K562 (cell line): ENCODE data around the gene ATP6V1G1. TPM values are rescaled to one million over a fixed set of nuclear protein-coding genes. Genes with fewer than 3 reads are reported as not detected.

Experiments used
- ATAC-seq: fragments of 200-7000 bp; cut with Tn5 transposase; 3 replicates; pipeline ENCODE4 v1.9.1; 2020; ENCODE audit warnings: moderate library complexity
- BruUV-seq: library from RNA; stranded (reverse); fragments of 400-500 nt; replicated peaks from 2 replicates; lab custom pipeline; 2021; lab: Mats Ljungman, UMichigan
- CTCF ChIA-PET: fragments of 300-600 bp; formaldehyde crosslinking; extraction: SDS; loops from one replicate; lab custom pipeline; 2021; ENCODE audit warnings: low intra/inter-chr PET ratio; lab: Yijun Ruan, JAX
- POLR2A ChIA-PET: fragments of 300-600, 350-650 bp; sonication (Branson Sonifier 250); formaldehyde crosslinking; extraction: SDS; loops from one replicate; lab custom pipeline; 2021; ENCODE audit warnings: antibody characterized with exemption, inconsistent platforms; lab: Yijun Ruan, JAX
- DNase-seq, 4 experiments: peaks; one replicate each; pipeline versions ENCODE4 v3.0.0 to v3.0.0-alpha.2; 2011 to 2018; ENCODE audit warnings: low spot score in 3 of 4, mixed read lengths in 3 of 4; ENCODE audit errors: extremely low read depth in 1 of 4
- FAIRE-seq: peaks from 2 replicates; lab custom pipeline; 2011; peaks lifted over from hg19 to GRCh38; lab: Jason Lieb, UNC
- H2AFZ ChIP-seq: 2 replicates; pipeline ENCODE4 v1.6.0; 2011; ENCODE audit warnings: low read depth, low read length, control low read depth, inconsistent platforms
- H3K27ac ChIP-seq: fragments of 200-600 bp; 3 replicates; pipeline ENCODE4 v1.8.0; 2011; ENCODE audit warnings: low read depth, mild to moderate bottlenecking, control low read depth, inconsistent platforms, low read length, moderate library complexity, mixed read lengths; ENCODE audit errors: extremely low read depth
- H3K27me3 ChIP-seq, 2 experiments: fragments of 300-600 bp in 1 of 2; 2 replicates in 1 of 2; 3 replicates in 1 of 2; pipeline versions ENCODE4 v1.6.0 to v1.8.0; 2011; ENCODE audit warnings: inconsistent platforms in 2 of 2, low read length in 2 of 2, mild to moderate bottlenecking in 1 of 2, mixed read lengths in 1 of 2, moderate library complexity in 1 of 2; ENCODE audit not compliant: control insufficient read depth in 2 of 2, insufficient read depth in 2 of 2
- H3K36me3 ChIP-seq: fragments of 300-600 bp; 3 replicates; pipeline ENCODE4 v1.8.0; 2011; ENCODE audit warnings: mild to moderate bottlenecking, low read length, inconsistent platforms; ENCODE audit not compliant: control insufficient read depth, insufficient read depth
- H3K4me1 ChIP-seq, 2 experiments: fragments of 200-600 bp in 1 of 2; replicated peaks in 1 of 2; 2 replicates in 1 of 2; 3 replicates in 1 of 2; pipeline versions ENCODE4 v1.5.1 to v1.8.0; 2011; ENCODE audit warnings: inconsistent platforms in 2 of 2, low read length in 2 of 2, mild to moderate bottlenecking in 1 of 2, mixed read lengths in 1 of 2, moderate library complexity in 1 of 2; ENCODE audit not compliant: control insufficient read depth in 2 of 2, insufficient read depth in 2 of 2
- H3K4me2 ChIP-seq: 2 replicates; pipeline ENCODE4 v1.6.1; 2011; ENCODE audit warnings: low read length, control low read depth, inconsistent platforms, mixed read lengths; ENCODE audit not compliant: insufficient read depth
- H3K4me3 ChIP-seq: fragments of 200-600 bp; sonication (generic), shearing (Covaris generic); 2 replicates; pipeline ENCODE4 v1.5.1; 2016; ENCODE audit warnings: control low read depth, inconsistent platforms
- H3K79me2 ChIP-seq: fragments of 200-600 bp; 3 replicates; pipeline ENCODE4 v1.8.0; 2011; ENCODE audit warnings: low read length, inconsistent platforms; ENCODE audit not compliant: control insufficient read depth, insufficient read depth
- H3K9ac ChIP-seq, 2 experiments: 2 replicates each; pipeline versions ENCODE4 v1.6.0 to v1.6.1; 2011; ENCODE audit warnings: low read depth in 2 of 2, low read length in 2 of 2, control low read depth in 1 of 2, inconsistent platforms in 1 of 2, mild to moderate bottlenecking in 1 of 2, mixed read lengths in 1 of 2; ENCODE audit not compliant: insufficient read depth in 1 of 2
- H3K9me1 ChIP-seq: one replicate; pipeline ENCODE4 v1.6.0; 2011; ENCODE audit warnings: inconsistent platforms, mild to moderate bottlenecking, low read length, moderate library complexity; ENCODE audit not compliant: control insufficient read depth, insufficient read depth
- H3K9me3 ChIP-seq: replicated peaks from 2 replicates; pipeline ENCODE4 v1.5.1; 2011; ENCODE audit warnings: low read depth, low read length, inconsistent platforms; ENCODE audit not compliant: control insufficient read depth, insufficient read depth
- H4K20me1 ChIP-seq: replicated peaks from 2 replicates; pipeline ENCODE4 v1.6.1; 2011; ENCODE audit warnings: low read length, inconsistent platforms, mixed read lengths; ENCODE audit not compliant: control insufficient read depth, insufficient read depth
- FOSL1 ChIP-seq: fragments of 200-800 bp; sonication (Bioruptor generic); conservative IDR thresholded peaks from 2 replicates; pipeline ENCODE4 v1.6.1; 2016; ENCODE audit warnings: missing genetic modification characterization, missing compliant biosample characterization
- FOXK2 ChIP-seq, 2 experiments: fragments of 450-650 bp; IDR thresholded peaks in 1 of 2; conservative IDR thresholded peaks in 1 of 2; 2 replicates each; pipeline ENCODE4 v1.6.1; 2016; ENCODE audit warnings: low read depth in 2 of 2, mild to moderate bottlenecking in 1 of 2
- KLF6 ChIP-seq: fragments of 250-450 bp; sonication (Bioruptor Pico); IDR thresholded peaks from 2 replicates; pipeline ENCODE4 v1.4.0; 2020; ENCODE audit warnings: mild to moderate bottlenecking, moderate library complexity, borderline replicate concordance
- NUFIP1 ChIP-seq: fragments of 450-650 bp; IDR thresholded peaks from 2 replicates; pipeline ENCODE4 v1.6.1; 2018; ENCODE audit not compliant: partially characterized antibody
- POLR2H ChIP-seq: IDR thresholded peaks from 2 replicates; pipeline ENCODE4 v1.6.1; 2016; ENCODE audit warnings: missing genetic modification characterization, low read depth, mild to moderate bottlenecking, control low read depth, missing compliant biosample characterization, moderate library complexity
- RREB1 ChIP-seq: fragments of 250-450 bp; sonication (Bioruptor Pico); IDR thresholded peaks from 2 replicates; pipeline ENCODE4 v1.4.0; 2020
- ZNF347 ChIP-seq: fragments of 450-650 bp; formaldehyde crosslinking; IDR thresholded peaks from 2 replicates; pipeline ENCODE4 v1.4.0; 2020; ENCODE audit warnings: low read depth, mild to moderate bottlenecking, moderate library complexity
- ZNF384 ChIP-seq: IDR thresholded peaks from 2 replicates; pipeline ENCODE4 v1.6.1; 2012; ENCODE audit warnings: low read depth, low read length, improper control_type of control experiment
- ZNF518B ChIP-seq: fragments of 250-450 bp; sonication (Bioruptor Pico); IDR thresholded peaks from 2 replicates; pipeline ENCODE4 v1.5.0; 2021; ENCODE audit warnings: mild to moderate bottlenecking, moderate library complexity
- ZNF766 ChIP-seq: fragments of 200-800 bp; sonication (Bioruptor generic); conservative IDR thresholded peaks from 2 replicates; pipeline ENCODE4 v1.6.1; 2016; ENCODE audit warnings: missing genetic modification characterization, missing compliant biosample characterization
- WGBS: fragments of 100-300 bp; shearing (Covaris generic); methylation state at CpG from one replicate; pipeline ENCODE4 v1.1.6; 2016; ENCODE audit warnings: low coverage, mixed read lengths; ENCODE audit not compliant: insufficient coverage; ENCODE audit errors: missing lambda C conversion rate; 5-methylcytosine and 5-hydroxymethylcytosine counted together
- in situ Hi-C: fragments of 300-500 bp; cut with MboI; formaldehyde crosslinking; loops from 4 replicates; pipeline ENCODE4 v1.15.0; 2018; ENCODE audit warnings: inconsistent platforms, mixed read lengths
- intact Hi-C: fragments of 100-400 bp; cut with micrococcal nuclease; formaldehyde crosslinking; loops from 2 replicates; pipeline ENCODE4 v1.14.2; 2022
- polyA plus RNA-seq, 8 experiments: library from polyadenylated mRNA; depleted of rRNA in 4 of 8; stranded (reverse) in 5 of 8; unstranded in 3 of 8; fragments of >200 nt; fragmentation: Nextera tagmentation in 2 of 8; fragmentation: Illumina TruSeq in 1 of 8; extraction: Ambion mirVana in 2 of 8; extraction: Trizol in 1 of 8; gene quantifications; 2 replicates each; pipeline versions ENCODE4 v1.2.1 to v1.2.3, GENCODE V29; 2011 to 2014; ENCODE audit warnings: inconsistent platforms in 1 of 8, missing spikeins in 1 of 8
- total RNA-seq, 7 experiments: library from RNA; depleted of rRNA in 6 of 7; stranded (reverse); fragments of >200 nt in 6 of 7; fragmentation: Illumina TruSeq in 2 of 7; extraction: Trizol in 2 of 7; gene quantifications; 2 replicates each; pipeline versions ENCODE4 v1.2.1 to v1.2.3, GENCODE V29; 2011 to 2021; ENCODE audit warnings: low replicate concordance in 1 of 7

ATP6V1G1 gene
- total and polyA plus RNA-seq, 9 of the 15 experiments (the other 6 are each of a cell fraction or from before 2014, with no cell fraction given): 88.4 to 492 (median 193) TPM

- no peak for TF ChIP-seq RREB1 (CRISPR knock-in tag)
- no peak for TF ChIP-seq KLF6
- TF ChIP-seq, all 486 proteins: peak for 0
These were observed 31.9 kb upstream of the ATP6V1G1 start (continued) for GRCh38 chr9:114555696-114556095.

GRCh38 chr9:114558027-114558675, 29.4 kb upstream of the ATP6V1G1 start:
- Histone ChIP-seq H3K36me3 (no peaks in the 10 kb centered on the region), H3K9me3 (no peaks in the 10 kb centered on the region), H3K4me3 (no peak overlapping the region), H3K9ac (peak overlapping the region in 1 of 2 experiments; percentile 27; a peak in 1 of 4 replicates), H3K4me1 (peaks cover 0 to 11% of the 10 kb centered on the region in 2 experiments; a peak in 3 of 5 replicates), H3K27ac (peak overlapping the region; percentile 29; the same call in 2 of the 3 replicates), H3K27me3 (no peaks in the 10 kb centered on the region; a peak in 1 of 5 replicates), H4K20me1 (no peaks in the 10 kb centered on the region), H3K9me1 (no peaks in the 10 kb centered on the region), H3K4me2 (no peak overlapping the region; the same call in 1 of the 2 replicates), H3K79me2 (no peaks in the 10 kb centered on the region), H2AFZ (peak overlapping the region; percentile 68)
- in situ Hi-C loops (no loop called here), intact Hi-C loops (loop anchor here (2.0 kb wide), 1 partner anchor 29 kb away; the partner anchor contains the start of gene ATP6V1G1)
- POLR2A ChIA-PET: interaction anchor here (1.4 to 1.8 kb wide), 2 partner anchors 17 to 30 kb away, joined by 4 to 6 read pairs; partner anchors contain the start of gene ATP6V1G1
- DNase-seq: peak in 2 of 4 experiments; percentile 23 to 25
- BruUV-seq: no TSS peak
- peak; percentile 75 for ATAC-seq
- FAIRE-seq: peak; percentile 29
- WGBS: 16% methylated on average over 3 of the region's 3 CpGs
- CTCF ChIA-PET: no interaction called here
- TF ChIP-seq ZNF518B (CRISPR knock-in tag) (no peak), ZNF766 (CRISPR knock-in tag) (0 out of 2 replicates have a peak, but pooled peaks have one; percentile 8), POLR2H (no peak), NUFIP1 (no peak), ZNF384 (no peak), FOSL1 (no peak; the same call in 1 of the 2 replicates), ZNF347 (CRISPR knock-in tag) (0 out of 2 replicates have a peak, but pooled peaks have one; percentile 1), FOXK2 (conservative IDR thresholded peaks at IDR 0.05 in 1 of 2, IDR thresholded peaks at IDR 0.05 in 1 of 2; ENCODE audit: low read depth in 2 of 2) (peak; percentile 56 to 75; a peak in 3 of 4 replicates)
